ENCODE results near the gene ZNF787. TPM values are rescaled to one million over a fixed set of nuclear protein-coding genes. Genes with fewer than 3 reads are reported as not detected.

ZNF787 gene
- total and polyA plus RNA-seq, 2 donors (not counting 1 experiment from before 2014, with no cell fraction given), result 2.6 to 28.7 TPM

- H3K27me3 ChIP-seq (ENCODE audit: control insufficient read depth, insufficient read depth, low read length), result no peaks in the 10 kb centered on the region
- no peaks in the 10 kb centered on the region for H4K20me1 ChIP-seq (ENCODE audit: control insufficient read depth, extremely low read depth, insufficient read depth, low read length)
- no peak overlapping the region for H3K4me3 ChIP-seq (replicated peaks in 1 of 4; ENCODE audit: control extremely low read depth in 1 of 4, insufficient read depth in 1 of 4, low read depth in 3 of 4, low read length in 4 of 4)
Measured at GRCh38 chr19:56148096-56148495, 27.0 kb upstream of the ZNF787 start.

GRCh38 chr19:56147307-56147706, 26.2 kb upstream of the ZNF787 start:
- Histone ChIP-seq H3K9me3 (ENCODE audit: control insufficient read depth, insufficient read depth, low read depth, low read length) (no peaks in the 10 kb centered on the region), H3K4me2 (ENCODE audit: extremely low read depth, insufficient read depth, low read length) (no peak overlapping the region), H3K27me3 (ENCODE audit: control insufficient read depth, insufficient read depth, low read length) (no peaks in the 10 kb centered on the region), H3K4me1 (ENCODE audit: control insufficient read depth, extremely low read depth, insufficient read depth, low read length) (no peaks in the 10 kb centered on the region), H2AFZ (ENCODE audit: low read length) (no peak overlapping the region), H3K9ac (ENCODE audit: insufficient read depth, low read length) (no peak overlapping the region), H4K20me1 (ENCODE audit: control insufficient read depth, extremely low read depth, insufficient read depth, low read length) (no peaks in the 10 kb centered on the region), H3K4me3 (replicated peaks in 1 of 4; ENCODE audit: control extremely low read depth in 1 of 4, insufficient read depth in 1 of 4, low read depth in 3 of 4, low read length in 4 of 4) (no peak overlapping the region), H3K27ac (ENCODE audit: insufficient read depth, low read length) (no peak overlapping the region), H3K36me3 (ENCODE audit: control insufficient read depth, insufficient read depth, low read length) (peaks cover 6% of the 10 kb centered on the region), H3K79me2 (ENCODE audit: control insufficient read depth, insufficient read depth, low read length) (peaks cover 11% of the 10 kb centered on the region)
- DNase-seq (ENCODE audit: low read depth in 2 of 2), result no peak
- TF ChIP-seq, protein P1, sequence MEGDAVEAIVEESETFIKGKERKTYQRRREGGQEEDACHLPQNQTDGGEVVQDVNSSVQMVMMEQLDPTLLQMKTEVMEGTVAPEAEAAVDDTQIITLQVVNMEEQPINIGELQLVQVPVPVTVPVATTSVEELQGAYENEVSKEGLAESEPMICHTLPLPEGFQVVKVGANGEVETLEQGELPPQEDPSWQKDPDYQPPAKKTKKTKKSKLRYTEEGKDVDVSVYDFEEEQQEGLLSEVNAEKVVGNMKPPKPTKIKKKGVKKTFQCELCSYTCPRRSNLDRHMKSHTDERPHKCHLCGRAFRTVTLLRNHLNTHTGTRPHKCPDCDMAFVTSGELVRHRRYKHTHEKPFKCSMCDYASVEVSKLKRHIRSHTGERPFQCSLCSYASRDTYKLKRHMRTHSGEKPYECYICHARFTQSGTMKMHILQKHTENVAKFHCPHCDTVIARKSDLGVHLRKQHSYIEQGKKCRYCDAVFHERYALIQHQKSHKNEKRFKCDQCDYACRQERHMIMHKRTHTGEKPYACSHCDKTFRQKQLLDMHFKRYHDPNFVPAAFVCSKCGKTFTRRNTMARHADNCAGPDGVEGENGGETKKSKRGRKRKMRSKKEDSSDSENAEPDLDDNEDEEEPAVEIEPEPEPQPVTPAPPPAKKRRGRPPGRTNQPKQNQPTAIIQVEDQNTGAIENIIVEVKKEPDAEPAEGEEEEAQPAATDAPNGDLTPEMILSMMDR (conservative IDR thresholded peaks at IDR 0.05 in 1 of 2, IDR thresholded peaks at IDR 0.05 in 1 of 2; ENCODE audit: low read depth in 1 of 2, low read length in 2 of 2), result no peak
- no peak for TF ChIP-seq EZH2 (IDR thresholded peaks at IDR 0.05; ENCODE audit: low read length, missing control alignments)

More at GRCh38 chr19:56148096-56148495, 27.0 kb upstream of the ZNF787 start:
- Histone ChIP-seq H2AFZ (ENCODE audit: low read length) (no peak overlapping the region), H3K9ac (ENCODE audit: insufficient read depth, low read length) (no peak overlapping the region), H3K9me3 (ENCODE audit: control insufficient read depth, insufficient read depth, low read depth, low read length) (no peaks in the 10 kb centered on the region), H3K4me1 (ENCODE audit: control insufficient read depth, extremely low read depth, insufficient read depth, low read length) (no peaks in the 10 kb centered on the region), H3K4me2 (ENCODE audit: extremely low read depth, insufficient read depth, low read length) (no peak overlapping the region), H3K27ac (ENCODE audit: insufficient read depth, low read length) (no peak overlapping the region), H3K36me3 (ENCODE audit: control insufficient read depth, insufficient read depth, low read length) (peaks cover 4% of the 10 kb centered on the region), H3K79me2 (ENCODE audit: control insufficient read depth, insufficient read depth, low read length) (peaks cover 4% of the 10 kb centered on the region)
- no peak for TF ChIP-seq EZH2 (IDR thresholded peaks at IDR 0.05; ENCODE audit: low read length, missing control alignments)
- TF ChIP-seq, protein P1 (conservative IDR thresholded peaks at IDR 0.05 in 1 of 2, IDR thresholded peaks at IDR 0.05 in 1 of 2; ENCODE audit: low read depth in 1 of 2, low read length in 2 of 2), result no peak
- no peak for DNase-seq (ENCODE audit: low read depth in 2 of 2)

- H3K9ac ChIP-seq (ENCODE audit: insufficient read depth, low read length), result no peak overlapping the region
- no peaks in the 10 kb centered on the region for H3K4me1 ChIP-seq (ENCODE audit: control insufficient read depth, extremely low read depth, insufficient read depth, low read length)
- no peak for DNase-seq (ENCODE audit: low read depth in 2 of 2)
- no peak overlapping the region for H2AFZ ChIP-seq (ENCODE audit: low read length)
- H4K20me1 ChIP-seq (ENCODE audit: control insufficient read depth, extremely low read depth, insufficient read depth, low read length), result no peaks in the 10 kb centered on the region
- no peaks in the 10 kb centered on the region for H3K9me3 ChIP-seq (ENCODE audit: control insufficient read depth, insufficient read depth, low read depth, low read length)
- H3K27me3 ChIP-seq (ENCODE audit: control insufficient read depth, insufficient read depth, low read length), result no peaks in the 10 kb centered on the region
- H3K36me3 ChIP-seq (ENCODE audit: control insufficient read depth, insufficient read depth, low read length), result peaks cover 6% of the 10 kb centered on the region
- TF ChIP-seq EZH2 (IDR thresholded peaks at IDR 0.05; ENCODE audit: low read length, missing control alignments), result no peak
- TF ChIP-seq, protein P1 (conservative IDR thresholded peaks at IDR 0.05 in 1 of 2, IDR thresholded peaks at IDR 0.05 in 1 of 2; ENCODE audit: low read depth in 1 of 2, low read length in 2 of 2), result no peak
- no peak overlapping the region for H3K4me3 ChIP-seq (replicated peaks in 1 of 4; ENCODE audit: control extremely low read depth in 1 of 4, insufficient read depth in 1 of 4, low read depth in 3 of 4, low read length in 4 of 4)
- no peak overlapping the region for H3K27ac ChIP-seq (ENCODE audit: insufficient read depth, low read length)
- no peak overlapping the region for H3K4me2 ChIP-seq (ENCODE audit: extremely low read depth, insufficient read depth, low read length)
- peaks cover 14% of the 10 kb centered on the region for H3K79me2 ChIP-seq (ENCODE audit: control insufficient read depth, insufficient read depth, low read length)
Measured at GRCh38 chr19:56146904-56147303, 25.8 kb upstream of the ZNF787 start.

Measured in fibroblast of lung (primary cell).